HCT116 (cell line): ENCODE results near the gene ZNF853. TPM values are rescaled to one million over a fixed set of nuclear protein-coding genes. Genes with fewer than 3 reads are reported as not detected.

Experiments
- ATAC-seq: fragments of 200-7000 bp; cut with Tn5 transposase; 2 replicates; pipeline ENCODE4 v1.9.1; 2020; ENCODE audit warnings: mild to moderate bottlenecking, moderate library complexity
- BruUV-seq: library from RNA; stranded (reverse); fragments of 400-500 nt; replicated peaks from 2 replicates; lab custom pipeline; 2021; lab: Mats Ljungman, UMichigan
- CTCF ChIA-PET: fragments of 300-600 bp; sonication (Branson Sonifier 250); formaldehyde crosslinking; loops from one replicate; lab custom pipeline; 2021; ENCODE audit warnings: antibody characterized with exemption; lab: Charles Lee
- POLR2A ChIA-PET: fragments of 300-600, 350-600 bp; sonication (Branson Sonifier 250); formaldehyde crosslinking; loops from one replicate; lab custom pipeline; 2021; ENCODE audit warnings: antibody characterized with exemption; lab: Charles Lee
- RAD21 ChIA-PET, 2 experiments: fragments of 300-600 bp; sonication (Branson Sonifier 250); formaldehyde crosslinking; loops; one replicate each; lab custom pipeline; 2023; ENCODE audit warnings: low total read pairs in 2 of 2; ENCODE audit not compliant: uncharacterized antibody in 2 of 2, unreplicated experiment in 2 of 2, low non-redundant PET in 1 of 2; lab: Charles Lee
- DNase-seq: peaks from one replicate; pipeline ENCODE4 v3.0.0-alpha.2; 2010; ENCODE audit warnings: low read depth, low spot score
- H2AFZ ChIP-seq: fragments of 200-600 bp; shearing (Covaris generic), sonication (generic); 2 replicates; pipeline ENCODE4 v1.6.1; 2017; ENCODE audit warnings: low read depth, mixed run types, mixed read lengths, antibody characterized with exemption, low read length; ENCODE audit not compliant: poor library complexity, severe bottlenecking
- H3K27ac ChIP-seq: 2 replicates; pipeline ENCODE4 v1.5.1; 2012; ENCODE audit warnings: low read depth, low read length
- H3K27me3 ChIP-seq: fragments of 200-600 bp; sonication (generic); 2 replicates; pipeline ENCODE4 v1.6.1; 2016; ENCODE audit warnings: mixed run types, low read length, mixed read lengths; ENCODE audit not compliant: insufficient read depth
- H3K36me3 ChIP-seq, 2 experiments: fragments of 200-500 bp in 1 of 2; fragments of 200-600 bp in 1 of 2; sonication (Bioruptor generic) in 1 of 2; sonication (generic) in 1 of 2; 2 replicates each; pipeline versions ENCODE4 v1.5.1 to v1.6.1; 2014 to 2016; ENCODE audit warnings: low read length in 2 of 2, inconsistent platforms in 1 of 2, mixed read lengths in 1 of 2, mixed run types in 1 of 2; ENCODE audit not compliant: insufficient read depth in 2 of 2, control insufficient read depth in 1 of 2
- H3K4me1 ChIP-seq, 2 experiments: fragments of 200-600 bp in 1 of 2; sonication (generic) in 1 of 2; 2 replicates each; pipeline versions ENCODE4 v1.5.1 to v1.6.1; 2012 to 2017; ENCODE audit warnings: low read length in 2 of 2, inconsistent platforms in 1 of 2, mild to moderate bottlenecking in 1 of 2, mixed read lengths in 1 of 2, mixed run types in 1 of 2, moderate library complexity in 1 of 2; ENCODE audit not compliant: insufficient read depth in 2 of 2, control insufficient read depth in 1 of 2
- H3K4me2 ChIP-seq: fragments of 200-600 bp; sonication (generic); 2 replicates; pipeline ENCODE4 v1.6.1; 2017; ENCODE audit warnings: mixed run types, low read length, mixed read lengths
- H3K4me3 ChIP-seq, 2 experiments: fragments of 200-600 bp in 1 of 2; sonication (generic) in 1 of 2; replicated peaks in 1 of 2; 2 replicates each; pipeline ENCODE4 v1.5.1; 2011 to 2016; ENCODE audit warnings: low read length in 2 of 2, control low read depth in 1 of 2, low read depth in 1 of 2, mild to moderate bottlenecking in 1 of 2, mixed read lengths in 1 of 2, mixed run types in 1 of 2
- H3K79me2 ChIP-seq: fragments of 200-600 bp; sonication (generic); 2 replicates; pipeline ENCODE4 v1.6.1; 2017; ENCODE audit warnings: mild to moderate bottlenecking, mixed run types, low read length, moderate library complexity, mixed read lengths; ENCODE audit not compliant: insufficient read depth
- H3K9ac ChIP-seq: fragments of 200-600 bp; sonication (generic); 2 replicates; pipeline ENCODE4 v1.6.1; 2016; ENCODE audit warnings: low read length, mixed read lengths
- H3K9me2 ChIP-seq: fragments of 200-600 bp; sonication (generic), shearing (Covaris generic); 2 replicates; pipeline ENCODE4 v1.6.1; 2017; ENCODE audit warnings: mixed run types, mild to moderate bottlenecking, moderate library complexity; ENCODE audit not compliant: insufficient read depth
- H3K9me3 ChIP-seq, 2 experiments: fragments of 200-500 bp in 1 of 2; fragments of 200-600 bp in 1 of 2; sonication (Bioruptor generic) in 1 of 2; sonication (generic) in 1 of 2; 2 replicates each; pipeline ENCODE4 v1.6.1; 2014 to 2017; ENCODE audit warnings: low read length in 2 of 2, mixed read lengths in 2 of 2, inconsistent platforms in 1 of 2, low read depth in 1 of 2, mild to moderate bottlenecking in 1 of 2, mixed run types in 1 of 2, moderate library complexity in 1 of 2; ENCODE audit not compliant: control insufficient read depth in 1 of 2, insufficient read depth in 1 of 2
- H4K20me1 ChIP-seq: fragments of 200-600 bp; sonication (generic), shearing (Covaris generic); 2 replicates; pipeline ENCODE4 v1.6.1; 2017; ENCODE audit warnings: mixed run types, mild to moderate bottlenecking, moderate library complexity; ENCODE audit not compliant: insufficient read depth
- CEBPB ChIP-seq: IDR thresholded peaks from 2 replicates; pipeline ENCODE4 v1.6.1; 2012; ENCODE audit warnings: low read depth
- CTCF ChIP-seq, 3 experiments: fragments of 200-600 bp in 1 of 3; sonication (generic) in 1 of 3; IDR thresholded peaks in 2 of 3; conservative IDR thresholded peaks in 1 of 3; 2 replicates each; pipeline ENCODE4 v1.5.1; 2012 to 2017; ENCODE audit warnings: low read depth in 2 of 3, low read length in 2 of 3, antibody characterized with exemption in 1 of 3, borderline replicate concordance in 1 of 3, control low read depth in 1 of 3, mild to moderate bottlenecking in 1 of 3, mixed read lengths in 1 of 3, mixed run types in 1 of 3, moderate library complexity in 1 of 3; ENCODE audit not compliant: insufficient read depth in 1 of 3
- POLR2A ChIP-seq: IDR thresholded peaks from 2 replicates; pipeline ENCODE4 v1.7.0; 2011; ENCODE audit warnings: borderline replicate concordance; ENCODE audit not compliant: insufficient read depth, insufficient read length; ENCODE audit errors: extremely low read depth
- POLR2AphosphoS5 ChIP-seq: IDR thresholded peaks from 2 replicates; pipeline ENCODE4 v1.6.1; 2011; ENCODE audit warnings: mild to moderate bottlenecking, low read depth, low read length, moderate library complexity
- SIN3A ChIP-seq: IDR thresholded peaks from 2 replicates; pipeline ENCODE4 v1.6.1; 2012; ENCODE audit warnings: low read depth
- SP1 ChIP-seq: IDR thresholded peaks from 2 replicates; pipeline ENCODE4 v1.6.1; 2012; ENCODE audit warnings: low read depth
- SRF ChIP-seq: IDR thresholded peaks from 2 replicates; pipeline ENCODE4 v1.6.1; 2012; ENCODE audit warnings: low read depth
- TCF7L2 ChIP-seq: IDR thresholded peaks from 2 replicates; pipeline ENCODE4 v1.7.0; 2011; ENCODE audit warnings: borderline replicate concordance, inconsistent platforms; ENCODE audit not compliant: insufficient read depth, insufficient read length; ENCODE audit errors: extremely low read depth
- YY1 ChIP-seq: IDR thresholded peaks from 2 replicates; pipeline ENCODE4 v1.6.1; 2011; ENCODE audit warnings: low read length, low read depth, moderate library complexity, mild to moderate bottlenecking; ENCODE audit not compliant: insufficient replicate concordance; ENCODE audit errors: extremely low read depth
- ZBTB33 ChIP-seq: IDR thresholded peaks from 2 replicates; pipeline ENCODE4 v1.6.1; 2011; ENCODE audit warnings: mild to moderate bottlenecking, low read length, moderate library complexity; ENCODE audit not compliant: insufficient replicate concordance; ENCODE audit errors: extremely low read depth
- ZNF274 ChIP-seq: fragments of 200-500 bp; sonication (Bioruptor generic); IDR thresholded peaks from 2 replicates; pipeline ENCODE4 v1.6.1; 2014; ENCODE audit warnings: mild to moderate bottlenecking, low read depth, low read length, inconsistent platforms
- intact Hi-C: fragments of 100-400 bp; cut with micrococcal nuclease; formaldehyde crosslinking; loops from 2 replicates; pipeline ENCODE4 v1.10.0; 2022
- total RNA-seq: library from RNA; stranded (reverse); gene quantifications from one replicate; pipeline ENCODE4 v1.2.1, GENCODE V29; 2021; ENCODE audit not compliant: unreplicated experiment
- TF ChIP-seq, protein P1 (sequence below): IDR thresholded peaks from 2 replicates; pipeline ENCODE4 v1.6.1; 2012

The ZNF853 gene
- total RNA-seq, 1 experiment from 2014 or later, result 0.05 TPM

DNA sequence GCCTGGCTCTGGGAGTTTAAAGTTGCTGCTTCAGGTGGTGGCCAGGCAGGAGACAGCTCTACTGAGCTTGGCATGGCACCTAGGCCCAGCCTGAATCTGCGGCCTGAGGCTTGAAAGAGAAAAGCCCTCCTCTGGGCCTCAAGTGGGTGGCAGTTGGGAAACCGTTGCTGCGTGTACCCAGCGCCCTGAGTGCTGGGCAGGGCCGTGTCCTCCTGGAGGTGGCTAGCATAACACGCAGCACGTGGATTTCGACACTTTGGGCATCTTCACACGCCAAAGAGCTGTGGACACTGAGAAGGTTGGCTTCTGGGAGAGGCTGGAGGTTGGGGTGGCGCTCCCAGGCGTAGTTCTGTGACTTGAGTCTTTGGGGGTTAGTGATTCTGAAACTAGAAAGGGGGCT, 24.2 kb downstream of the ZNF853 start:
- Histone ChIP-seq H3K27me3 (no peaks in the 10 kb centered on the region), H3K79me2 (peaks cover 44% of the 10 kb centered on the region), H3K9ac (no peak overlapping the region), H3K36me3 (peaks cover 16 to 17% of the 10 kb centered on the region in 2 experiments; a peak in 2 of 4 replicates), H3K4me2 (no peak overlapping the region), H3K9me2 (no peaks in the 10 kb centered on the region), H4K20me1 (no peaks in the 10 kb centered on the region), H3K4me3 (no peak overlapping the region), H2AFZ (no peak overlapping the region), H3K27ac (no peak overlapping the region), H3K4me1 (peaks cover 2 to 17% of the 10 kb centered on the region in 2 experiments; a peak in 2 of 4 replicates), H3K9me3 (no peaks in the 10 kb centered on the region)
- ChIA-PET CTCF (no interaction called here), POLR2A (no interaction called here), RAD21 (no interaction called here)
- no TSS peak for BruUV-seq
- ATAC-seq, result no peak
- DNase-seq, result no peak
- intact Hi-C loops, result no loop called here
- no peak for TF ChIP-seq SRF
- no peak for TF ChIP-seq ZBTB33
- no peak for TF ChIP-seq YY1
- no peak for TF ChIP-seq SIN3A
- TF ChIP-seq CTCF (IDR thresholded peaks at IDR 0.05 in 2 of 3, conservative IDR thresholded peaks at IDR 0.05 in 1 of 3; ENCODE audit: borderline replicate concordance in 1 of 3, insufficient read depth in 1 of 3, low read depth in 2 of 3, low read length in 2 of 3), result no peak
- no peak for TF ChIP-seq TCF7L2
- no peak for TF ChIP-seq ZNF274
- TF ChIP-seq POLR2A, result no peak
- TF ChIP-seq POLR2AphosphoS5, result no peak
- TF ChIP-seq, protein P1, sequence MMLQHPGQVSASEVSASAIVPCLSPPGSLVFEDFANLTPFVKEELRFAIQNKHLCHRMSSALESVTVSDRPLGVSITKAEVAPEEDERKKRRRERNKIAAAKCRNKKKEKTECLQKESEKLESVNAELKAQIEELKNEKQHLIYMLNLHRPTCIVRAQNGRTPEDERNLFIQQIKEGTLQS, result no peak
- no peak for TF ChIP-seq CEBPB
- TF ChIP-seq SP1, result no peak
